Hematopoietic multipotent progenitor cell treated with erythropoietin and hydrocortisone succinate and interleukin-3 and kit ligand, for 15 days (in vitro differentiated cells): ENCODE measurements around the gene BAIAP2L1.

ENCODE experiments used
- DNase-seq: peaks from one replicate; pipeline ENCODE4 v3.0.0-alpha.2; 2015; ENCODE audit warnings: low spot score

Gene BAIAP2L1

DNA sequence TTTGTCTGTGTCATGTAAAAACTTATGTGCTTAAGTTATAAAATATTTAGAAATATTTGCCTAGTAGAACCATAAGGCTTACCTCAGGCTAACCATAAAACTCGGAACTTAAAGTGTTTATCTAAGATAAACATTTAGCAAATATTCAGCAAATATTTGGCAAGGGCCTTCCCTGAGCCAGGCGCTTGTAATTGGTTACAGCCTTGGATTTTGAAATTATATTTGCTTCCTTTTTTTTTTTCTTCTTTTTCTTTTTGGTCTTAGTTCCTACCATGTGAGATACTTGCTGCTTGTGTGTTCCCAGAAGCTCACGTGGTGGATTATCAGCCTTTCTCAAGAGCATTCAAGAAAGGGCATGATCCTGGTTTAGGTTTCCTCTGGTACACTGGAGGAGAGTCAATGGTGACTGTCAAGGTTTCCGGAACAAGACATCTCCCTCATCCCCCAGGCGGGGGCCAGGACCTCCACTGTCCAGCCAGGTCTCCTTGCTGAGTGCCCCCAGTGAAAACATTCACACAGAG lies 124.6 kb downstream of the BAIAP2L1 start:
- no peak for DNase-seq

DNA sequence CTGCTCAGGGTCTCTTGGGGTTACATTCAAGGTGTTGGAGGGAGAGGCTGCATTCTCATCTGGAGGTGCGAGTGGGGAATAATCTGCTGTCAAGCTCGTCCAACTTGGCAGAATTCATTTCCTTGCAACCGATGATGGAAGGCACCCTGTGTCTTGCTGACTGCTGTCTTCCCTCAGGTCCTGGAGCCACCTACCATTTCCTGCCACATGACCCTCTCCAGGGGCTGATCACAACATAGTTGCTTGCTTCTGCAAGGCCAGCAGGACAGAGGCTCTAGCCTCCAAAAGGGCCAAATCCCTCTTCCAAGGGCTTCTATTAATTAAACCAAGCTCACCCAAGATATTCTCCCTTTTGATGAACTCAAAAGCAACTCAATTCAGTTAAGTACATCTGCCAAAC lies 133.6 kb downstream of the BAIAP2L1 start:
- DNase-seq, result no peak

DNA sequence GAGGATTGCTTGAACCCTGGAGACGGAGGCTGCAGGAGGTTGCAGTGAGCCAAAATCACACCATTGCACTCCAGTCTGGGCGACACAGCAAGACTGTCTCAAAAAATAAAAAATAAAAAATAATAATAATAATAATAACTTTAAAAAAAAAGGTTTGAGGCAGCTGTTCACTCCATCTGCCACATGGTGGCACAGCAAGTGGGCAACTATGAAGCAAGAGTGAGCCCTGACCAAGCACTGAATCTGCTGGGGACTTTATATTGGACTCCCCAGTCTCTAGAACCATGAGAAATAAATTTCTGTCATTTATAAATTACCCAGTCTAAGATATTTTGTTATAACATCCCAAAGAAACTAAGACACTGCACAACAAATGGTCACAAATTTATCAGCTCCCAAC lies 134.1 kb downstream of the BAIAP2L1 start:
- DNase-seq, result peak; percentile 18

DNA sequence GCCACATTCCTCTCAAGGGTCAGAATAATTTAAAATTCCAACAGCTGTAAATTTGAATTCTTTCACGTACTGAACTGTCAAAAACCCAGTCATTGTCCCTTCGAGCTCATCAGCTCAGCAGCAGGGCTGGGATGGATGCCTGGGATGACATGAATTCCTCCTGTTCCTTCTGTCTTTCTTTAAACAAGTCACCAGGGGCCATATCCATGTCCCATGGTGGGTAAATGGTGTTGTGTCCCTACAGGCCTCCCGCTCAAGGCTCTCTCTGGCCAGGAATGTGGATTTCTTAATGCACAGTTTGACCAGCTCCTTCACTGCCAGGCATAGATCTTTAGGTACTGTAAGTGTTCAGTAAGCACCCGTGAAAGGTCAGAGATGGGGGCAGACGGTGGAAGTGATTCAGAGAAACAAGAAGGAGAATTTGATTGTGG lies 135.0 kb downstream of the BAIAP2L1 start:
- DNase-seq, result no peak

DNA sequence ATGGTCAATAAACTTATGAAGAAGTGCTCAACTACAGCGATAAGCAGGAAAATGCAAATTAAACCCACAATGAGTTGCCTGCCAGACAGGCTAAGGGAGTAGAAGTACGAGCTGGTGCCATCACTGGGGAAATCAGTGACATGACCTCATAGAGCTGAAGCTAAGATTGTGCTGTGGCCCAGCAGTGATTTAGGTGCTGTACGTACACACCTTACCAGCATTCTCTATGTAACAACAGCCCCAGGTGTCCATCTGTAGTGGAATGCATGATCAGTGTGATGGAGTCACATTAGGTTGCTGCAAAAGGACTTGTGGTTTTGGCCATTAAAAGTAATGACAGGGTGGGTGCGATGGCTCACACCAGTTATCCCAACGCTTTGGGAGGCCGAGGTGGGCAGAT lies 143.2 kb downstream of the BAIAP2L1 start:
- DNase-seq, result no peak

DNA sequence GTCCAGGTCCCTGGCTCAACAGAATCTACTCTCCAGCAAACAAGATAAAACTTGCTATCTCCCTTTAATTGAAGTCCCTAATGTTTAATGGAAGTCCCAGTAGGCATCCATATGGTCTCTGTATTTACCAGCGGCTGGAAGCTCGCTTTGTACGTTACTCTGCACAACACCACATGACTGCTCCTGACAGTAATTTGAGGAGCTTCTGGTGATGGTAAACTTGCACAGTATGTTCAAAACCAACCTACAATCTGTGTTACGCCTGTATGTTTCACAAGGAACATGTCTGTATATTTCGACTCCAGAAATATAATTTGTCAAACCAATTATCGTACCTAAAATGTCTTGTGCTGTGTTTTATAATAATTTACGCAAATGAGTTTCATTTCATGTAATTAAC lies 144.5 kb downstream of the BAIAP2L1 start:
- DNase-seq, result no peak

DNA sequence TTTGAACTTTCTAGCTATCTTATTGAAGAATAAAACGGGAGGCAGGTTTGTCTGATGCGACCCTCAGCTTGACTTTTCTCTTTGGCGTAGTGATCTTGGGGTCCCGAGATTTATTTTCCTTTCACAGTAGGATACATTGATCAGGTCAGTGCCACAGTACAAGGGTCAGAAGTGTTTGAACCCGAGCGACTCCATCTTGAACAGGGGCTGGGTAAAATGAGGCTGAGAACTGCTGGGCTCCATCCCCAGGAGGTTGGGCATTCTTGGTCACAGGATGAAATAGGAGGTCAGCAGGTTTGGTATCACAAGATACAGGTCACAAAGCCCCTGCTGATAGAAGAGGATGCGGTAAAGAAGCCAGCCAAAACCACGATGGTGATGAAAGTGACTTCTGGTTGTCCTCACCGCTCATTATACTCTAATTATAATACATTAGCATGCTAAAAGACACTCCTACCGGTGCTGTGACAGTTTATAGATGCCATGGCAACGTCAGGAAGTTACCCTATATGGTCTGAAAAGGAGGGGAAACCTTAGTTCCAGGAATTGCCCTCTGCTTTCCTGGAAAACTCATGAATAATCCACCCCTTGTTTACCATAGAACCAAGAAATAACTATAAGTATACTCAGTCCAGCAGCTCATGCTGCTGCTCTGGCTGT lies 145.8 kb downstream of the BAIAP2L1 start:
- DNase-seq, result peak; percentile 46

DNA sequence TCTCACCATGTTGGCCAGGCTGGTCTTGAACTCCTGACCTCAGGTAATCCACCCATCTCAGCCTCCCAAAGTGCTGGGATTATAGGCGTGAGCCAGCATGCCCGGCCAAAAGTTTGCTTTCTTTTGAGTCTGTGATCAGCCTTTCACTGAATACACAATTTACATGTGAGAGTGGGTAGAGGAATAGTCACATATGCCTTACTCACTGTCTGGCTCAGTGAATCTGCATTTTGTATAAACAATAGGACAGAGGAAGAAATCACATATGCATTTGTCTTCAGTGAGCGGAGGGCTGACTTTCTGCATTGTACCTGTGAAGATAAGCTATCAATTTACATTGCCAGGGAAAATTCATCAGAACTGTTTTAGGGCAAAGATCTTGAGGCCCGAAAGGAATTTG lies 146.4 kb downstream of the BAIAP2L1 start:
- DNase-seq, result no peak

DNA sequence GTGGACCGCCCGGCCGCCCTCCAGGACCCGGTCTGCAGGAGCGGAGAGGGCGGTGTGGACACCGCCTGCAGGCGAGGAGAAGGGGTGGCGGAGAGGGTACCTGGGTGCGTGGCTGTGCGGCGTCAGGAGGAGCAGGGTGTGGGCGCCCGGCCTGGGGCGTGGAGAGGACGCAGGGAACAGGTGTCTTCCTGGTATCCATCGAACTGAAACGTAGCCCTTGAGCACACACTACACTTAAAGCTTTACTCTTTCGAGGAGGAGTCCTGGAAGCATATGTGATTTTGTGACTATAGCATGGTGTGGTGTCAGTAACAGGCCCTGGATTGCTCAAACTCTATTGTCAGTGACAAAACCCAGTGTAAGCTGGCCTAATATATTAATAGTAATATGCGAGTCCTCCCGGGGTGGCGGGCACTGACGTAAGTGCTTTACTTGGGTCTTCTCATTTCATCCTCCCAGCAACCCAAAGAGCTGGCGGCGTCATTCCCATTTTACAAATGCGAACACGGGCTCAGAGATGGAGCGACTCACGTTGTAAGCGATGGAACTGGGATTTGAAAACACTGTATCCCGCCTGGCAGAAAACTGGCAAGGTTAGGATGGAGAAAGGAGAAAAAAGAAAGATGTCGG lies 148.3 kb downstream of the BAIAP2L1 start:
- no peak for DNase-seq

DNA sequence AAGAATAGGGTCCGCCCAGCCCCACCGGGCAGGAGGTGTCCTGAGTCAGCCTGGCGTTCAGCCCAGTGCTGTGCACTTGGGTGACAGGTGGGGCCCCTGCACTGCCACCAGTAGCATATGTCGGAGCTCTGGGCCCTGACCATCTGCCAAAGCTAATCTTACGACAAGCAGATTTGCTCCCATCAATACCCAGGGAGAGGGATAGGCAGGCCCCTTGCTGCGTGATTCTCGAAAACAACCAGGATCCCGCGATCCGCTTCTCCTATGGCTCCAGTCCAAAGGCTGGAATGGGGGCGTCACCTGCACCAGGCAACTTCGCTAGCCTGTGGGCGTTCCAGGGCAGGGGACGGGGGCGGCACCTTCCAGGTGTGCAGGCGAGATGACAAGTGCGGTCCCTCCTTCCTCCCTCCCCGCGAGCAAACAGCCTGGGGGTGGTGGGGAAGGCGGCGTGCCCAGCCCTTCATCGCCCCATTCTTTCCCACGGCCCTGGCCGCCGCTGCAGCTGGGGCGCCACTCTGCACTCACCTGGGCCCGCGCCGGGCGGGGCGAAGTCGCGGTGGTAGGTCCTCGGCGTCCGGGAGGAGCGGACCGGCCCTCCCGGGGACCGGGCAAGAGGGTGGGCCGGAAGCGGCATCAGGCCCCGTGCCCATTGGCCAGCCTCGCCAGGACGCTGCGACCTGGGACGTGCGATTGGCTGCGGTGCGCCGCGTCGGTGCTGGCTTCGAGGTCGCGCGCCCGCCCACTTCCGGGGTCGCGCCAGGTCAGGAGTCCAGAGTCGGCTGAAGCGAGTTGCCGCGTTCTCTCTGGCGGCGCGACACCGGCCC lies 149.1 kb downstream of the BAIAP2L1 start, which contains the start of gene TECPR1:
TECPR1 (minus strand) TSS at position 632 of the 824 bp plus-strand sequence. CDS start 6,086 bp downstream, outside the sequence.
- peak; percentile 92 for DNase-seq

DNA sequence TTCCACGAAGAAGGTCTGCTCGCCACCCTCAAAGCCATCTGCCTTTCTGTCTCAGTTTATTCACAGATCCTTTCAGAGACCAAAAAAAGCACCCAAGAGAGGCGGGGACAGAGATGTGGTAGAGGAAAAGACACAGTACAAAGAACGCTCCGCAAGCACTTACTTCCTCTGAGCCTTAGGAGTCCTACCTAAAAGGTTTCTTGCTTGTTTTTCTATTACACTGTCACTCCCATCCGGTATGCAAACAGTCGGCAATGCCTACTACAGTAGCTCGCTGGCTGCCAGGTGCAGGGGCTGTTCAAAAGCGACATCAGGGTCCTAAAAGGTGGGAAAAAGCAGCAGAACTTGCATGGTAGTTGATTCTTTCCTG lies 149.7 kb downstream of the BAIAP2L1 start:
- DNase-seq, result no peak

DNA sequence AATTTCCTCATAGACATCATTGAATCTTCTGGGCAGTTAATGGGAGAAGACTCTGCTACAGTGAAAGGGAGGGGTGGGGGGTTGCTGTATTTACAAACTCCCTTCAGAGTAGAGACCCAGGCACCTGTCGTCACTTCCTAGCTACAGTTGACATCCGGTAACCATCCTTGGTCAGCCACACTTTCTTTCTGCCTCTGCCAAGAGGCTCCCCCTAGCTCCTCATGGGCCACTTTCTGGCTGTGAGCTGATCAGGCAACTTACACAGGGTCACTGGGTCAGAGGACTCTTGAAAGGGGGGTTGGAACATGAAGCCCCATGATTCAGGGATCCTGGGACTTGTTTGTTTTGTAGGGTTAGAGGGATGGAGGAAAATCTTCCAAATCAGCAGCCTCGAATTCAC lies 150.1 kb downstream of the BAIAP2L1 start:
- no peak for DNase-seq

DNA sequence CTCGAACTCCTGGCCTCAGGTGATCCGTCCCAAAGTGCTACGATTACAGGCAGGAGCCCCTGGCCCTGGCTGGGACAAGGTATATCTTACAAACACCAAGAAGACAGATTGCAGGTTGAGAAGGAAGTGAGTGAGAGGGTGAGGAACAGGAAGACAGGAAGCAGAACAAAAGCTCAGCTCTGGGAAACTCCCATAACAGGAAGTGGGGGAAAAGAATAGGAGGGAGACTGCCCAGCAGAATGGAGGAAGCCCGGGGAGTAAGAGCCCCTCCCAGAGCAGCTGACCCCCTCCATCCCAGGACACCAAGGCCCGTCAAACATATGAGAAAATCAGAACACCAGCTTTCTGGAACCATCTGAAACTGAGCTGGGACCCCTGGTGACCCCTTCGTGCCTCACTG lies 151.8 kb downstream of the BAIAP2L1 start:
- no peak for DNase-seq

DNA sequence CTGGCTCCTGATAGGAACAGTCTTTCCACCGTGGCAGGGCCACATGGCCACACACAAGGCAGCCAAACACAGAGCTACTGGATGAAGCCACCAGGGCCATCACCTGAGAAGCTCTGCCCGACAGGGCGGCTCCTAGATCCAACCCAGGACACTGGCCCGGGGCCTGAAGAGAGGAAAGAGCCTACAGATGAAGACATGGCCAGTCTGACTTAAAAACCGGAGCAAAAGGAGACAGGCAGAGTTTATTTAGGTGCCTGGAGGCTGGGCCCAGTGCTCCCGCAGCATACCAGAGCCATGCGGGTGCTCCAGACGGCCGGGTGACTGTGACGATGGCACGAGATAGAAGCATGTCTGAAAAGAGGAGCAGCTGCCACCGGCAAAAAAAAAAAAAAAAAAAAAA lies 152.7 kb downstream of the BAIAP2L1 start:
- DNase-seq, result no peak

DNA sequence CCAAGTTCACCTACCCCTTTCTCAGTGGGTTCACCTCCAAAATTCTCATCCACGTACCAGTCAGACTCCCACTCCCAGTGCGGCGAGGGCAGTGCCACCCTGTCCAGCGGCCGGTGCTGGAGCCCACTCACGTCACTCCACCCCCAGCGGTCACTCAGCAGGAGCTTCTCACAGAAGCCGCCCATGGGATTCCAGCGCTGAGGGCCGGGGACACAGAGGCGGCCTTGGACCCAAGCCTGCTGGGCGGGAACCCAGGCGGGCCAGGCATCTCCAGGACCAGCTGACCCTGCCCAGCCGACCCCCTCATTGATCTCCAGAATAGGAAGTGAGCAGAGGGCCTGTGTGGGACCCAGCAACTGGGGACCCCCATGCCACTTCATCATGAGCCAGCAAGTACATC lies 156.0 kb downstream of the BAIAP2L1 start:
- DNase-seq, result no peak

DNA sequence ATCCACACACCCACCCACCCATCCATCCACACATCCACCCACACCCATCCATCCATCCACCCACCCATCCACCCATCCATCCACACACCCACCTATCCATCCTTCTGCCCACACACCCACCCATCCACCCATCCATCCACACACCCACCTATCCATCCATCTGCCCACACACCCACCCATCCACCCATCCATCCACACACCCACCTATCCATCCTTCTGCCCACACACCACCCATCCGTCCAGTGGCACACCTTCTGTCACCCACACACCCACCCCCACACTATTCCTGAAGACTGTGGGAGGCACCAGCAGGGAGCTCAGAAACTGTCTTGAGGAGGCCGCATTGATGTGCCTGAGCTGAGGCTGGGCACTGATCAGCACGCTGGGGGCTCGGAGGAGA lies 158.0 kb downstream of the BAIAP2L1 start:
- no peak for DNase-seq

DNA sequence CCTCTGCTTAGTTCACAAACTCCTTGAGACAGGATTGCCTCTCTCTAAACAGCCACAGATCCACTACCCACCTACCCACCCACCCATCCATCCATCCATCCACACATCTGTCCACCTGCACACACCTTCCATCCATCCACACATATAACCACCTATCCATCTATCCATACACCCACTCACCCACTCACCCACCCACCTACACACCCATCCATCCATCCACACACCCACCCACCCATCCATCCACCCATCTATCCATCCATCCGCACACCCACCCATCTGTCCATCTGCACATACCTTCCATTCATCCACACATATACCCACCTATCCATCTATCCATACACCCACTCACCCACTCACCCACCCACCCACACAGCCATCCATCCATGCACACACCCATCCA lies 158.5 kb downstream of the BAIAP2L1 start:
- no peak for DNase-seq

DNA sequence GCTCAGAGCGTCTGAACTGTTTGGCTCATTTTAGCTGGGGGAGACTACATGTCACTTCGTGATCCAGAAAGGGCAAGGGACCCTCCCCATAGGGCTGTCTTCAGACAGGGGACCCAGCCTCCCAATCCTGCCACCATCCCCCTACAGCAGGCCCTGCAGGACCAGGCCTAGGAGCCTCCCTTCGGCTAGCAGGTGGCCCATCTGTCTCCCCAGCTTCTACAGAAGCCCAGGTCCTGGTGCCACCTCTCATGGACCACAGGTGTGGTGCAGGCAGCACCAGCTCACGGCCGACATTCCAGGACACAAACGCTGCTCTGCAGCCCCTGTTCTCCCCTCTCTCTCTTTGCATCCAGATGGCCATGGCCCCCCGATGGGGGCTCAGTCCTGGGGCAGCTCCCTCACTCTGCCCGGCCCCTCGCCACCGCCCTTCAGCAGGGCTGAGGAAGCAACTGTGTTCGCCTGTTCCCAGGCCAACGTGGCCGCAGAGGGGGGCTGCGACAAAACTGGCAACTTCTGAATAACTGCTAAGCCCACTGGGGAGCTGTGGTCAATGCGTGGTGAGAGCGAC lies 159.1 kb downstream of the BAIAP2L1 start:
- no peak for DNase-seq
